ENCODE data around the gene UMODL1.

Gene UMODL1

GRCh38 chr21:42153046-42153686 is 82.0 kb downstream of the UMODL1 start:
- DNase-seq = no peak

GRCh38 chr21:42153746-42154145 is 82.6 kb downstream of the UMODL1 start:
- no peak for DNase-seq

GRCh38 chr21:42154237-42155044 is 83.3 kb downstream of the UMODL1 start:
- DNase-seq = no peak

- no peak for DNase-seq
Measured at GRCh38 chr21:42155045-42155855, 84.1 kb downstream of the UMODL1 start.

GRCh38 chr21:42156690-42157605 is 85.8 kb downstream of the UMODL1 start:
- DNase-seq = peak in 12 of 14 donors; percentile 17 to 89 (median 82)

- DNase-seq = no peak
Measured at GRCh38 chr21:42157606-42158310, 86.6 kb downstream of the UMODL1 start.

- no peak for DNase-seq
Measured at GRCh38 chr21:42158846-42159245, 87.7 kb downstream of the UMODL1 start.

- no peak for DNase-seq
Measured at GRCh38 chr21:42159560-42160110, 88.5 kb downstream of the UMODL1 start.

GRCh38 chr21:42160111-42160721 is 89.1 kb downstream of the UMODL1 start:
- no peak for DNase-seq

GRCh38 chr21:42160765-42161164 is 89.6 kb downstream of the UMODL1 start:
- no peak for DNase-seq

- no peak for DNase-seq
Measured at GRCh38 chr21:42161401-42161955, 90.4 kb downstream of the UMODL1 start.

- DNase-seq = no peak
Measured at GRCh38 chr21:42161956-42162681, 91.0 kb downstream of the UMODL1 start.

GRCh38 chr21:42162831-42163510 is 91.9 kb downstream of the UMODL1 start:
- no peak for DNase-seq

GRCh38 chr21:42163511-42163863 is 92.4 kb downstream of the UMODL1 start:
- DNase-seq = no peak

GRCh38 chr21:42164064-42164789 is 93.1 kb downstream of the UMODL1 start:
- peak in 10 of 14 donors; percentile 5 to 67 (median 41) for DNase-seq

GRCh38 chr21:42164818-42165217 is 93.7 kb downstream of the UMODL1 start:
- DNase-seq = no peak

- no peak for DNase-seq
Measured at GRCh38 chr21:42165901-42166300, 94.8 kb downstream of the UMODL1 start.

GRCh38 chr21:42169758-42170157 is 98.6 kb downstream of the UMODL1 start:
- DNase-seq = no peak
